Measurements from ENCODE around the gene C21orf58.
"Not testable (repeated sequence)": the region's sequence is repeated elsewhere in the genome, so short reads cannot be mapped to it uniquely, and the experiment has no call there.

C21orf58 gene

DNA sequence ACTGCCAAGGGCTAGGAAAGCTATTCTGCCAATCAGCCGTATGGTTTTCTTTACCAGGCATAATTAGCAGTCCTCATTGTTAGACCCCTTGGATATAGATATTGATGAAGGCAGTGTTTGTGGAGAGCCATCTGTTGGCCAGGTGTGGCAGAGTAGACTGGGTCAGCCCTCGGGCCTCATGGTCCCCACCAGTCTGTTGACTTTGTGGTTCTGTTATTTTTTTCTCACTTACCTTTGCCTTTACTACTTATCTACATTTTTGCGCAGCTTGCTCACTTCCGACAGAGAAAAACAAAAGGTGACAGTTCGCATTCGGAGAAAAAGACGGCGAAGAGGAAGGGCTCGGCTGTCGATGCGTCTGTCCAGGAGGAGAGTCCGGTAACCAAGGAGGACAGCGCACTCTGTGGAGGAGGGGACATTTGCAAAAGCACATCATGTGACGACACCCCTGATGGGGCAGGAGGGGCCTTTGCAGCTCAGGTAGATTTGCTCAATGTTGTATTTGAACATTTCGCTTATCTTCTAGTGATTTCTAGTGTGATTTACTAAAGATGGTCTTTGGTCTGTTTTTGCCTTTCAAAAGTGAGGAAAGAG, 2.5 kb upstream of the C21orf58 start:
- no peak for DNase-seq (ENCODE audit: low read depth, low spot score)
- H3K27ac ChIP-seq = peak overlapping the region; percentile 89

DNA sequence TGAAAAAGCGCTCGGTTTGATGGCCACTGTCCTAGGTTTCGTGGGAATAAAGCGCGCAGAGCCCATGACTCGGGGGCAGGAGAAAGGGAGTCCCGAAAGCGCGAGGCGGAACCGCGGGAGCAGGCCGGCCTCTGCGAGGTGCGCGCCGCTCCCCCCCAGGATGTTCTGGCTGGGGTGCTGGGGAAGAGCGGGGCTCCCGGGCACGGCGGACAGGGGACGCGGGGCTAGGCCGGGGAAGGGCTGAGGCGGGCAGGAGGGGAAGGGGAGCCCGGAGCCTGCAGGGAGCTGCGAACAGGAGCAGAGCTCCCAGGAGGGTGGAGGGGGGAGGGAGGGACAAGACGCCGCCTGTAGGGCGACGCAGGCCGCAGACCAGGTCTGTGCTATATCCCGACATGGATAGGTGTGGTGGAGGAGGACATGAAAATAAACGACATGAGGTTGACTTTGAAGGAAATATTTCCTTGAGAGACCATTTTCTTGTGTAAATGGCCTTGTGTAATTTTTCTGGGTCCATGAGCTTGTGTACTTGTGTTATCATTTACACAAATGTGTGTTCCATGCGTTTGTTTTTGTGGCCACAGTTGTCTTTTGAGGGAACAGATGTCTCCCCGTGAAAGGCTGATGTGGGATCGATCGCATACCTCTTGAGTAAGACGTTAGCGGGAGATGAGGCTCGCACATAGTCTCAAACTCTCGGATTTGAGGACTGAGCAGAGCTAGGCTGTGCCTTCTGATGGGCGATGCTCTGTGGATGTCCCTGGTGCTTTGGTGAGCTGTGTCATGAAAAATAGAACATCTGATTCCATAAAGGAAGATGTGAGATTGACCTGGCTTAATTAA, 1.6 kb upstream of the C21orf58 start:
- H3K27ac ChIP-seq = peak overlapping the region; percentile 89
- DNase-seq (ENCODE audit: low read depth, low spot score) = peak; percentile 26

DNA sequence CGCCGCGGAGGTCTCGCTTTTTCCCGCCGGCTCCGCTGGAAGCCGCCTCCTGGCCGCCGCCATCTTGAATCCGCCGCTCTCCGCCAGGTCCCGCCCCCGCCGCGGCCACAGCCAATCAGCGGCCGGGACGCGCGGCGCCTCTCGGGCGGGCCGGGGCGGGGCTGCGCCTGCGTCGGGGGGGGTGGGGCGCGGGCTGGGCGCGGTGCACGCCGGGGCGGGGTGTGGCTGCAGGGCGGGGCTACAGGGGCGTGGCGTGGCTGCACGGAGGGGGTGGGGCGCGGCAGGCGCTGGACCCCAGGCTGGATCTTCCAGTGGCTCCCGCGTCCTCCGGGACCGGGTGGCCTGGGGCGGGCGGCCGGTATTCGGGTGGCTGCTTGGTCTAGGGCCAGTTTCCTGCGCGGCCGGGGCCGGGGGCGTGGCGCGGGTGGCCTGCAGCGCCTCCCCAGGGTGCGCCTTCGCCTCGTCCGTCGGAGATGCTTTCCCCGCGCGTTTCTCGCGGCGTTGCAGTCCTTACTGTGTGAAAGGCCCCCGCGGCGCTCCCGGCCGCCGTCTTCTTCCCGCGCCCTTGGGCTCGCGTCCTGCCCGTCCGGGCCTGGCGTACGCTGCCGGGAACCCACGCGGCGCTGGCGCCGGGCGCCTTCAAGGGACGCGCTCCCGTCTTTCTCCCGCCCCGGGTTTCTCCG, 861 bp upstream of the C21orf58 start:
- peak; percentile 29 for DNase-seq (ENCODE audit: low read depth, low spot score)
- H3K27ac ChIP-seq = peak overlapping the region; percentile 89

DNA sequence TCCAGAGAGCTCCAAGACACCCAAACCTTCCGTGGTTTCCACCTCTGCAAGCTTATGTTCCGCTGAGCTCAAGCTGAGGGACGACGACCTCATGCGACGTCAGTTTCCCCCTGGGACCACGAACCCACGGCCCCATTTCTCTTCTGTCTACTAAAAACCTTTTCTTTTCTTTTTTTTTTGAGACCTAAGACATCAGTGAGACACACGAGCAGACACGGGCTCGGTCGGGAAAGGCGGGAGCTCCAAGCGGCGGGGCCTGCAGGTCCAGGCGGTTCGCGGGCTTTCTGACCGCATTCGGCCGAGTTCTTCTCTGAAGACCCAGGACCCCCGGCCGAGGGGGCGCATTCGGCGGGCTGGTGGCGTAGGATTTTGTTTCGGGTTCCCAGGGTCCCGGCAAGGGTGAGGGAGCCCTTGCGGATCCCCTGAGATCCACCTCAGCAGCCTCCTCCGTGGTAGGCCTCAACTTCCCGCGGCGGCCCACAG, 402 bp downstream of the C21orf58 start:
- no peak for DNase-seq (ENCODE audit: low read depth, low spot score)
- peak overlapping the region; percentile 16 for H3K27ac ChIP-seq

DNA sequence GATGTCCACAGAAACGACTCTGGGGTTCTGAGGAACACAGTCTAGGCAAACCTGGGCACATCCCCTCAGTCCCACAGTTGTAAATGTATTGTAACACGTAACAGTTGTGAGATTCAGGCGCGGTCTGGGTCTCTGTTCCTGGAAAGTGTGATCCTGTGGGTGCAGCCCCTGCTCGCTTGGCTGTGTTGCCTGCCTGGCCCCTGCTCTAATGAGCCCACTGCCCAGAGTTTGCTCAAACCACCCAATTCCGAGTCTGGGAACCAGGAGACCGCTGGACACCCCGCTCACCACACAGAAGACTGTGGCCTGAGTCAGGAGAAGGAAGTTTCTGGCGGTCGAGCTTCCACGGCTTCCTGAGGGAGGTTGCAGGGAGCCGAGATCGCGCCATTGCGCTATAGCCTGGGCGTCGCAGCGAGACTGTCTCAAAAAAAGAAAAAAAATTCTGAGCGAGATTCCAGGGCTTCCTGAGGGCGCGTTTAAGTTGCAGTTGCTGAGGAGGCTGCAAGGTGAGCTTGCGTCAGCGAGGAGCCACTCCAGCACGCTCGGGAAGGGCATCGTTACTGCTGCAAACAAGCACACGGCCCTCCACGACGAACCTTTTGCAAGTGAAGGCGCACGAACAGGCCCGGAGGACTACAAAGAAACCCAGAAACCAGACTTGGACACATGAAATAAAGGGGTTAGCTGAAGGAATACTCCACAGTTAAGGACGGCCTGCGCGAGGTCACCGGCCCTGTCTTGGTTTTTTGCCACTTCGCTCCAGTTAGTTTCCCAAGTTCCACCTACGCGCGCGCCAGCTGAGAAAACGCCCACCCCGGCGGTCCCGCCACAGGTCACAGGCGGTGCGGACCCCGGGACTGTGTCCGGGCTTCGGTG, 1.1 kb downstream of the C21orf58 start:
- DNase-seq (ENCODE audit: low read depth, low spot score) = no peak
- H3K27ac ChIP-seq = peak overlapping the region; percentile 16

DNA sequence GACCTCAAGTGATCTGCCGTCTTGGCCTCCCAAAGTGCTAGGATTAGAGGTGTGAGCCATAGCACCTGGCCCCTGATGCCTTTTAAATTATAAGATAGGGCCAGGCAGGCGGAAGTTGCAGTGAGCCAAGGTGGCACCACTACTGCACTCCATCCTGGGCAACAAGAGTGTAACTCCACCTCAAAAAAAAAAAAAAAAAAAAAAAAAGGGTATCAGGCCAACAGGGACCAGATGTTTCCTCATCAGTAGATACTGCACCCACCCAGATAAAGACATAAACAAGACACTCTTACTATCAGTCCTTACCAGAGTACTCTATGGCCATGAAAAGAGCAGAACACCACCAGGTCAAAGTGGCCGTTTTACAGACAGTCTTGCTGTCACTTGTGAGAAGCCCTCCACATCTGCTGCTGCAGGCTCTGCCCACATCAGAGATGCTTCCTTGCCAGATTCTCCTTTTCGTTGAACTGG, 3.3 kb downstream of the C21orf58 start:
- no peak for DNase-seq (ENCODE audit: low read depth, low spot score)
- H3K27ac ChIP-seq = no peak overlapping the region

DNA sequence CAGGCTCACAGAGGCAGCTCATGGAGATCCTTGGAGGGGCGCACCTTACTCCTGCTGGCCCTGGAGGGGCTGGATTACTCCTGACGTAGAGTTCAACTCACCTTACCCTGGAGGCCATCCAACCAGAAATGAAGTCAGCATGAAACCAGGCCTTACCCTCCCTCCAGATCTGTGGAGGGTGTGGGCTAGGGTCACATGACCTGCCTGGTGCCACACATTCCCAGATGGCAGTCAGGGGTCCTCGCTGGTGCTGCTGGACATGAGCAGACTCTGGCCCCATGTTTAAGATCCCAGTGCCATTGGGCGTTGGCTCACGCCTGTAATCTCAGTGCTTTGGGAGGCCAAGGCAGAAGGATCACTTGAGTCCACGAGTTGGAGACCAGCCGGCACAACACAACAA, 4.5 kb downstream of the C21orf58 start:
- no peak for DNase-seq (ENCODE audit: low read depth, low spot score)
- H3K27ac ChIP-seq = no peak overlapping the region

DNA sequence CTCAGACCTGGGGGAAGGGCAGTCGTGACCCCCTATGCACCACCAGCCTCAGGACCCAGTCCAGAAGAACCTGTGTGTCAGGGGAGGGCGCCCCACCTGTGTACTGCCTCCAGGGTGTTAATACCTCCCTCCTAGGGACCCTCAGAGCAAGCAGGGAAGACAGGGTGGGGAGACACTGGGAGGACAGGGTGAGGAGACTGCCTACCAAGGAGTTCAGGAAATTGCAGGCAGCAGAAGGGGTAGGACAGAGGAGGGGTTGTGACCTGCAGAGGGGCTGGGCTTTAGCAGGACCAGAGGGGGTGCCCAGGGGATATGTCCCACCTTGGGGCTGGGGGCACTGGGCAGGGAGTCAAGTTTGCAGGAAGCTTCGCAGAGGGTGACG, 5.2 kb downstream of the C21orf58 start:
- H3K27ac ChIP-seq = no peak overlapping the region
- no peak for DNase-seq (ENCODE audit: low read depth, low spot score)

DNA sequence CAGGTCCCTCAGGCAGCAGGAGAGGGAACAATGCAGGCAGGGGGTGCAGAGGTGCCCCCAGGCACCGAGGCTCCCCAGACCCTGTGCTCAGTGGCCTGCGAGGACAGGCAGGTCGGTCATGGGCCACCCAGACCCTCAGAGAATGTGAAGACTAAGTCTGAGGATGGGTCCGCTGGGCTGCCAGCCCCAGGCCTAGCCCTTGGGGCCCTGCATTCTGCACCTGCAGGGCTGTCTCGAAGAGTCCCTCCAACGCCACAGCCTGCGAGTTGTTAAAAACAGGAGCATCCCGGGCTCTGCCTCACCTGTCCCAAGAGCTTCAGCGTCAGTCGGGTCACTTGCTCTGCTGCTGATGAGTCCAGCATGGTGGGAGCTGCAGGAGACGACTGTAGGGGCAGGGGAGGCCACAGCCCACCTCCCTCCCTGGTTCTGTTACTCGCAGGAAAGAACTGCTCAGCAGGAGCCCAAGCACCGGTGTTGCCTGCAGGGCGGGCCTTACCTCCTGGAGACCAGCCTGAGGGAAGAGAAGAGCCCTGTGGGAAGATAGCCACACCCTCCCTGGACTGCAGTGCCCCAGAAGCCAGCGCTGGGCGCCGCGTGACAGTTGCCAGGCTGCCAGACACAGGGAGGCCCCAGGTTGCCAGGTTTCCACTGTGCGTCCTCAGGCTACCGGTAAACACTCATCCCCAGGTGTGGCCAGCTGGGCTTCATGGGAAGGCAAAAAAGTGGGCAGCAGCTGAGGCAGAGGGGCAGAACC, 5.8 kb downstream of the C21orf58 start:
- DNase-seq (ENCODE audit: low read depth, low spot score) = no peak
- H3K27ac ChIP-seq = no peak overlapping the region

DNA sequence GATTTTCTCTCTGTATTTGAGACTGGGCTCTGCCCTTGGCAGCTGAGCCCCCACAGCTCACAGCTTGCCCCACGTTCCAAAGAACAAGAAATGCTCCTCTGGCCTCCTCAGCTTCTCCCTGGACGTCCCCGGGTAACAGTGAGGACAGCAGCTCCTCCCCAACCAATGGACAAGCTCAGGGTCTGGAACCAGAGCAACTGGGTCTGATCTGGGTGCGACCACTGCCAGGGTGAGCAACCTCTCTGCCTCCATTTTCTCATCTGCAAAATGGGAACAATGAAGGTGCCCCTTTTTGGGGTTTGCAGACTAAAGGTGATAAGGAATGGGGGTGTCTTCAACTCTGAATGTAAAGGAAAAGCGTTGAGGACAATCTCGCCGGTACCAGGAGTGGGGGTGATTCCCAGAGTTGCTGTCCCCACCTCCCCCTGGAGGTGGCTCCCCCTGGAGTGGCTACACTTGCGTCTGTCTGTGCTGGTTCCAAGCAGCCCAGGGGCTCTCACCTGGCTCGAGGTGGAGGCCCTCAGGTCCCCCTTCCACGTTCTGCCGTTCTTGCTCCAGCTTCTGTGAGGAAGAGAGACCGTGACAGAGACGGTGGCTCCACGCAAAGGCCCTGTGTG, 6.9 kb downstream of the C21orf58 start:
- no peak overlapping the region for H3K27ac ChIP-seq
- DNase-seq (ENCODE audit: low read depth, low spot score) = no peak

DNA sequence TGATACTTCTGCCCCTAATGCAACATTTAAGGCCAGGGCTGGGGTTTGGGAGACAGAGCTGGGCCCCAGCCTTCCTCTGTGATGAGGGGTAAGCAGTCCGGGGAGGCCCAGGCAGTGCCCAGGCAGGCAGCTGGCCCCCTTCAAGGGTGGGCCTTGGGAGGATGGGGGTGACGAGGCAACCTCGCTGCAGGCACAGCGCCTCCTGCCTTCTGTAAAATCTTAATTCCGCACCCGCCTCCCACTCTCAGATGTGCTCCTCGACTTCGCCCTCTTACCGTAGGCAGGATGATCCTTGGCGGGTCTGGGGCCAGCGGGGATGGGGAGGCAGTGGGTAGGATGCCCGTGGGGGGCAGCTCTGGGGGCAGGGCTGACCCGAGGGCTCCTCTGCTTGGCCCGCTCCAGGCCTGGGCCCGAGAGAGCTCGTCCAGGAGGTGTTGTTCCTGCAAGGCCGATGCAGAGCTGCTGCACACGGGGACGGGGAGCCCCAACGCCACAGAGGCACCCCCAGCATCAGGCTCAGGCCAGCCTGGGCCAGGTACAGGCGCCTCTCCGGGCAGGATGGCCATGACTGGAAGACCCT, 9.1 kb downstream of the C21orf58 start:
- H3K27ac ChIP-seq = no peak overlapping the region
- DNase-seq (ENCODE audit: low read depth, low spot score) = no peak

DNA sequence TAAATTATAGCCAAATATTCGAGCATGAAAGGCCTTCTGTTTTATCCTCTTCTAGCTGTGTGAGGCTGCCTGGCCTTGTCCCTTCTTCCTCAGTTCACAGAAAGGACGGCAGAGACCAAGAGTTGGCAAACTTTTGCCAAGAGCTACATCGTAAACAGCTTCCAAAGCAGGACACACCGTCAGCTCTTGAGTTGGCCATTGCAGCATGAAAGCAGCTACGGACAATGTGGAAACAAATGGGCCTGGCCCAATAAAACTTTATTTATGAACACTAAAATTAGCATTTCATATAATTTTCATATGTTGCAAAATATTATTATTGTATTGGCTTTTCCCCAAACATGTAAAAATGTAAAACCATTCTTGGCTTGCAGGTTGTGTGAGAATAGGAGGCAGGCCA, 10.7 kb downstream of the C21orf58 start:
- H3K27ac ChIP-seq = no peak overlapping the region
- no peak for DNase-seq (ENCODE audit: low read depth, low spot score)

DNA sequence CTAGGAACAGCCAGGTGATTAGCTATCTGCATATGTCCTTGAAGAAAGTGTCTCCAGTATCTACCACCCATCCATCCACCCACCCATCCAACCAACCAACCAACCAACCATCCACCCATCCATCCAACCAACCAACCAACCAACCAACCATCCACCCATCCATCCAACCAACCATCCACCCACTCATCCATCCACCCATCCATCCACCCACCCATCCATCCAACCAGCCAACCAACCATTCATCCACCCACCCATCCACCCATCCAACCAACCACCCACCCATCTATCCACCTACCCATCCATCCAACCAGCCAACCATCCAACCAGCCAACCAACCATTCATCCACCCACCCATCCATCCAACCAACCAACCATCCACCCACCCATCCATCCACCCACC, 12.1 kb downstream of the C21orf58 start:
- no peak for DNase-seq (ENCODE audit: low read depth, low spot score)
- H3K27ac ChIP-seq = no peak overlapping the region

DNA sequence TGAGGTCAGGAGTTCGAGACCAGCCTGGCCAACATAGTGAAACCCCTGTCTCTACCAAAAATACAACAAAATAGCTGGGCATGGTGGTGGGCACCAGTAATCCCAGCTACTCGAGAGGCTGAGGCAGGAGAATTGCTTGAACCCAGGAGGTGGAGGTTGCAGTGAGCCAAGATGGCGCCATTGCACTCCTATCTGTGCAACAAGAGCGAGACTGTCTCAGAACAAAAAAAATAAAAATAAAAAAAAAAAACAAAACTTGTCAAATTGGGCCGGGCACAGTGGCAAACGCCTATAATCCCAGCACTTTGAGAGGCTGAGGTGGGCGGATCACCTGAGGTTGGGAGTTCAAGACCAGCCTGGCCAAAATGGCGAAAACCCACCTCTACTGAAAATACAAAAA, 13.4 kb downstream of the C21orf58 start:
- H3K27ac ChIP-seq; DNase-seq (ENCODE audit: low read depth, low spot score): not testable (repeated sequence)

DNA sequence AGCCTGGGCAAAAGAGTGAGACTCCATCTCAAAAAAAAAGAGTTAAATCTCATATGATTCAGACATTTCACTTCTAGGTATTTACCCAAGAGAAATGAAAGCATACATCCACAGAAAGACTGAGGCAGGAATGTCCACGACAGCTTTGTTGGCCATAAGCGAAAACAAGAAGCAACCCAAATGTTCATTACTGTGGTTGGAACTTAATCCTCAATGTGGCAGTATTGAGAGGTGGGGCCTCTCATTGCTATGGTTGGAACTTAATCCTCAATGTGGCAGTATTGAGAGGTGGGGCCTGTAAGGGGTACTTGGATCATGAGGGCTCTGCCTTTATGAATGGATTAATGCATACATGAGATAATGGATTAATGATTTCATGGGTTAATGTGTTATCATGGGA, 15.2 kb downstream of the C21orf58 start:
- DNase-seq (ENCODE audit: low read depth, low spot score) = no peak
- no peak overlapping the region for H3K27ac ChIP-seq

DNA sequence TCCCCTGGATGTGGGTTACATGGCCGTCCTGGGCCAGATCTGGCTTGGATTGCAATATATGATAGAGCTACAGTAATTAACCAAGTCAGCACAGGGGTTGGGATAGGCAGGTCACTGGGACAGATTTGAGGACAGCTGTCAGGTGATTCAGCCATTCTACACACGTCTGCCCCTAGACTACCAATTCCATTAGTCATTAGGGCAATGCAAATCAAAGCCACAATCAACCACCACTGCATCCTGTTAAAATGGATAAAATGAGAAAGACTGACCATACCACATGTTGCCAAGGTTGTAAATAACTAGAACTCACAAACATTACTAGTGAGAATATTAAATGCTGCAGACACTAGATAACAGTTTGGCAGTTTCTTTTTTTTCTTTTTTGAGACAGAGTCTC, 16.0 kb downstream of the C21orf58 start:
- H3K27ac ChIP-seq = no peak overlapping the region
- no peak for DNase-seq (ENCODE audit: low read depth, low spot score)

DNA sequence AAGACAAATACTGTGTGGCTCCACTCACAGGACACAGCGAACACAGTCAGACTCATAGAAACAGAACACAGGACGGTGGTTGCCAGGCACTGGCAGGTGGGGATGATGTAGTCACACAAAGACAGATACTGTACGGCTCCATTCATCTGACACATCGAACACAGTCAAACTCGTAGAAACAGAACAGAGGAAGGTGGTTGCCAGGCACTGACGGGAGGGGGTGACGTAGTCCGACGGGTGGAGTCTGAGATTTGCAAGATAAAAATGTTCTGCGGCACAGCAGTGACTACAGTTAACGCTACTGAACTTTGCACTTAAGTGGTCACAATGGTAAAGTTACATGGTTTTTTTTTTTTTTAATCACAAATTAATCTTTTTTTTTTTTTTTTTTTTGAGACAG, 18.7 kb downstream of the C21orf58 start:
- no peak overlapping the region for H3K27ac ChIP-seq

DNA sequence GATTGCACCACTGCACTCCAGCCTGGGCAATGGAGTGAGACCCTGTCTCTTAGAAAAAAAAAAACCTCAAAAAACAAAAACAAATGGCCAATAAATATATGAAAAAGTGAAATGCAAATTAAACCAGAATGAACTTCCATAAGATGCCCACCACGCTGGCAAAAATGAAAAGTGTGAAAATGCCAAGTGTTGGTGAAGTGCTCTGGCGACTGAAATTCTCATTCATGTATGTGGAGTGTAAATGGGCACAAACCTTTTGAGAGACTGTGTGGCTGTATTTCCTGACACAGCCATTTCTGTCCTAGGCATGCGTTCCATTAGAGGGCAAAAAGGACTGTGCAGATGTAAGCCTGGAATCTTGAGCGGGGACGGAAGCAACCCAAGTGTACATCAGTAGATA, 19.2 kb downstream of the C21orf58 start:
- no peak overlapping the region for H3K27ac ChIP-seq
- DNase-seq (ENCODE audit: low read depth, low spot score) = no peak

More for the DNA sequence above, 18.7 kb downstream of the C21orf58 start:
- DNase-seq (ENCODE audit: low read depth, low spot score) = no peak

DNA sequence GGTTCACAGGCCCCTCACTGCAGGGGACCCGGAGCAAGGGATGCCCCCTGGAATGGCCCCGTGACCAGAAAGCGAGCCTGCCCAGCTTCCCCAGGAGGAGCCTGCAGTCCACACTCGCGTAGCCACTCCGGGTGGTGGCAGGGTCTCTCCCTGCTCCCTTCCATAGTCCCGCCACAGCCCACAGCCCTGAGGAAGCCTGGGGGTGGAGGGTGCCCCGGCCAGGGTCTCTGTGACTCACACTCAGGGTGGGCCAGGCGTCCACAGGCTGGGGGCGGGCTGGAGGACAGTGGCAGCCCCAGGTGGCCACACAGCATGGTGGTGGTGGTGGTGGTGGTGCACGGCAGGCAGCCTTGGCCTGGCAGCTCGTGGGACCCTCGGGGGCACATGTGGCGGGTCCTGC, 21.9 kb downstream of the C21orf58 start:
- H3K27ac ChIP-seq = no peak overlapping the region
- DNase-seq (ENCODE audit: low read depth, low spot score) = no peak

All from epithelial cell of prostate (primary cell).